Measurements from ENCODE around the gene RHBDD3.

Gene RHBDD3

DNA sequence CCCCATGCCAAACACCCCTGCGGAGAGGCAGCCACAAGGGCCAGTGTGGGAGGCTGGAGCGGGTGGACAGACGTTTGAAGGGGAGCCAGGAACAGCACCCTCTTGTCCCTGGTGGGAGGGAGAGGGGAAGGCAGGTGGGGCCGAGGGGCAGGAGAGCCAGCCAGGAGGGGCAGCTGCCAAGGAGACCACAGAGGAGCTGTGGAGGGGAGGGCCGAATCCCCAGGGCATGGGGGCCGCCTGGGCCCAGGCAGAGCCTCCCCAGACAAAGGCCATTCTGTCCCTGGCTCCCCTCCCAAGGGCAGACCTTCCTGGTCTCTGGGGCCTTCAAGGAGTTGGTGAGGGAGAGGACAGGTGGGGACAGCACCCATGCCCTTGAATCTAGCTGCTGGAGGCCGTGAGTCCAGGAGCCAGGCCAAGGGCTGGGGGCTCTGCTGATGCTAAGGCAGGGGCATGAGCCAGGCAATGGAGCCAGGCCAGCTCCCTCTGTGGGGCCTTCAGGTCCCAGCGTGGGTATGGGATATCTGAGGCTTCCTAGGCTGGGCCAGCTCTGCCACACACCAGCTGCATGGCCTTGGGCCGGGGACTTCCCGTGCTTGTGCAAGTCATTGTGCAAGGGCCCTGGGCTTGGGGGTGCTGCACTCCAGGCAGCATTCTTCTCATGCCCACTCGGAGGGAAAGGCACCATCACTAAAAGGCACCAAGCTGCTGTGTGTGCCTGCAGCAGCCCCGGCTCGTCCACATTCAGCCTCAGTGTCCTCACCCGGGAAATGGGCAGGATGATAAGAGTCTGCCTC lies 50.7 kb downstream of the RHBDD3 start:
- no peak for DNase-seq

DNA sequence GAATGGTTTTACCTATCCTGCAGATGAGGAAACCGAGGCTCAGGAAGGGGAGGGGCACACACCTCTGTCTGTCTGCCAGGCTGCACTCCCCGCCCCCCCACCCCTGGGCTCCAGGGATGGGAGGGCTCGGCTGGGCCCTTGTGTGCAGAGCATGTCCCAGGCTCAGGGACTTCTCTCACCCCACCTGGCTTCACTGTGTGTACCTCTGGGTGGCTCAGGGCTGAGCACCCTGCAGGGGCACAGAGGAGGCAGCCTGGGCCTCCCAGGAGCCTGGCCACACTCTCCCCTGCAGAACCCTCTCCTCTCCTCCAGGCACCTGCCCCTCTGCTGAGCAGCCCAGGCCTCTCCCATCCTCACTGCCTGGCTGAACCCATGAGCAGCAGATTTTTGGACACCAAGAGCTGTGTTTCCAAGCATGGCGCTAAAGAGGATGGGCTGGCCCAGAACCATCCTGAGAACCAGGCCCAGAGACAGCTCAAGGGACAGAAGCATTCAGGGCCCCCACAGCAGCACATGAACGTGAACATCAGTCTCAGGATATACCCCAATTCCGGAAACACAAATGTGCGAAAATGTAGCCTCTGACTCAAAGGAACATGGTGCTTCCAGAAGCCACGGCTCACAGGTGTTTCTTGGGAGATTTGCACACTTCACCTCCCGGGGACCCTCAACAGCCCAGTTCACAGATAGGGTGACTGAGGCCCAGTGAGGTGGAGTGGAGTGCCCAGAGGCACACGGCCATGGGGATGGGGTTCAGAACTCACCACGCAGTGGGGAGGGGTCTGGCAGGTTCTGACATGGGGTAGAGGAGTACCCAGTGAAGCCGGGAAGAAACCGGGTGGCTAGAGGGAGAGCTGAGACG lies 51.5 kb downstream of the RHBDD3 start:
- DNase-seq = no peak

GRCh38 chr22:29215012-29215860 lies 52.5 kb downstream of the RHBDD3 start:
- DNase-seq = no peak

GRCh38 chr22:29214232-29214631 lies 53.5 kb downstream of the RHBDD3 start:
- no peak for DNase-seq

GRCh38 chr22:29213493-29213892 lies 54.3 kb downstream of the RHBDD3 start:
- no peak for DNase-seq

GRCh38 chr22:29212743-29213142 lies 55.0 kb downstream of the RHBDD3 start:
- no peak for DNase-seq

- DNase-seq = no peak
Measured at GRCh38 chr22:29211466-29211865, 56.3 kb downstream of the RHBDD3 start.

GRCh38 chr22:29211066-29211465 lies 56.7 kb downstream of the RHBDD3 start:
- no peak for DNase-seq

Data from activated CD4-positive, alpha-beta T cell treated with anti-CD3 and anti-CD28 coated beads, Interleukin-2, amount 50 U/mL, for 4 hours (primary cell).